PC-9 (cell line): ENCODE results near the gene ZBTB1. TPM values are rescaled to one million over a fixed set of nuclear protein-coding genes. Genes with fewer than 3 reads are reported as not detected.
A peak's percentile ranks its signal among the peaks of the same experiment; 100 is the strongest.

Experiments
- BruUV-seq: library from RNA; stranded (reverse); fragments of 400-500 nt; replicated peaks from 2 replicates; lab custom pipeline; 2021; lab: Mats Ljungman, UMichigan
- CTCF ChIA-PET: fragments of 300-600 bp; sonication (Branson Sonifier 250); formaldehyde crosslinking; loops from one replicate; lab custom pipeline; 2022; ENCODE audit warnings: antibody characterized with exemption; lab: Charles Lee
- POLR2A ChIA-PET: fragments of 300-600 bp; sonication (Branson Sonifier 250); formaldehyde crosslinking; loops from one replicate; lab custom pipeline; 2022; ENCODE audit warnings: antibody characterized with exemption; ENCODE audit not compliant: unreplicated experiment; lab: Charles Lee
- DNase-seq, 2 experiments: peaks; one replicate each; pipeline versions ENCODE4 v3.0.0 to v3.0.0-alpha.2; 2015 to 2022; ENCODE audit warnings: mixed read lengths in 1 of 2
- H2AFZ ChIP-seq: fragments of 200-600 bp; sonication (generic); 2 replicates; pipeline ENCODE4 v1.8.1; 2017; ENCODE audit warnings: antibody characterized with exemption
- H3F3A ChIP-seq: fragments of 200-600 bp; sonication (generic); 2 replicates; pipeline ENCODE4 v1.8.1; 2017; ENCODE audit warnings: antibody characterized with exemption, mild to moderate bottlenecking, low read depth; ENCODE audit not compliant: insufficient read depth
- H3K27ac ChIP-seq: fragments of 200-600 bp; sonication (generic); 2 replicates; pipeline ENCODE4 v1.6.1; 2016; ENCODE audit warnings: mixed run types
- H3K27me3 ChIP-seq: fragments of 200-600 bp; sonication (generic); 2 replicates; pipeline ENCODE4 v1.6.1; 2016; ENCODE audit warnings: low read depth, mixed run types; ENCODE audit not compliant: insufficient read depth
- H3K36me3 ChIP-seq: fragments of 200-600 bp; sonication (generic); 2 replicates; pipeline ENCODE4 v1.6.1; 2016; ENCODE audit warnings: low read depth, mixed run types
- H3K4me1 ChIP-seq: fragments of 200-600 bp; sonication (generic); replicated peaks from 2 replicates; pipeline ENCODE4 v1.6.1; 2016; ENCODE audit warnings: mixed run types; ENCODE audit not compliant: insufficient read depth
- H3K4me2 ChIP-seq: fragments of 200-600 bp; sonication (generic); 2 replicates; pipeline ENCODE4 v1.6.1; 2017; ENCODE audit warnings: mixed run types
- H3K4me3 ChIP-seq: fragments of 200-600 bp; sonication (generic); 2 replicates; pipeline ENCODE4 v1.6.1; 2016; ENCODE audit warnings: mixed run types
- H3K79me2 ChIP-seq: fragments of 200-600 bp; sonication (generic); 2 replicates; pipeline ENCODE4 v1.6.1; 2017; ENCODE audit warnings: low read depth, mixed run types
- H3K9me2 ChIP-seq: fragments of 200-600 bp; sonication (generic); 2 replicates; pipeline ENCODE4 v1.8.1; 2017; ENCODE audit warnings: mild to moderate bottlenecking; ENCODE audit not compliant: insufficient read depth
- H3K9me3 ChIP-seq: fragments of 200-600 bp; sonication (generic); 2 replicates; pipeline ENCODE4 v1.8.1; 2016; ENCODE audit warnings: low read depth; ENCODE audit not compliant: insufficient read depth
- H4K20me1 ChIP-seq: fragments of 200-600 bp; sonication (generic); 2 replicates; pipeline ENCODE4 v1.8.1; 2017; ENCODE audit not compliant: insufficient read depth
- EZH2 ChIP-seq: fragments of 200-600 bp; sonication (generic); IDR thresholded peaks from 2 replicates; pipeline ENCODE4 v1.8.0; 2017; ENCODE audit warnings: antibody characterized with exemption, low read depth
- intact Hi-C: fragments of 100-400 bp; cut with micrococcal nuclease; formaldehyde crosslinking; loops from one replicate; pipeline ENCODE4 v1.10.0; 2022; ENCODE audit not compliant: unreplicated experiment
- total RNA-seq: library from RNA; stranded (reverse); gene quantifications from 2 replicates; pipeline ENCODE4 v1.2.3, GENCODE V29; 2021
- TF ChIP-seq, protein P1 (sequence below): fragments of 200-600 bp; sonication (generic); conservative IDR thresholded peaks from 2 replicates; pipeline ENCODE4 v1.6.1; 2017; ENCODE audit warnings: mixed run types, antibody characterized with exemption, mild to moderate bottlenecking, moderate library complexity

The ZBTB1 gene
- total RNA-seq, 1 experiment from 2014 or later = 55.4 TPM

DNA sequence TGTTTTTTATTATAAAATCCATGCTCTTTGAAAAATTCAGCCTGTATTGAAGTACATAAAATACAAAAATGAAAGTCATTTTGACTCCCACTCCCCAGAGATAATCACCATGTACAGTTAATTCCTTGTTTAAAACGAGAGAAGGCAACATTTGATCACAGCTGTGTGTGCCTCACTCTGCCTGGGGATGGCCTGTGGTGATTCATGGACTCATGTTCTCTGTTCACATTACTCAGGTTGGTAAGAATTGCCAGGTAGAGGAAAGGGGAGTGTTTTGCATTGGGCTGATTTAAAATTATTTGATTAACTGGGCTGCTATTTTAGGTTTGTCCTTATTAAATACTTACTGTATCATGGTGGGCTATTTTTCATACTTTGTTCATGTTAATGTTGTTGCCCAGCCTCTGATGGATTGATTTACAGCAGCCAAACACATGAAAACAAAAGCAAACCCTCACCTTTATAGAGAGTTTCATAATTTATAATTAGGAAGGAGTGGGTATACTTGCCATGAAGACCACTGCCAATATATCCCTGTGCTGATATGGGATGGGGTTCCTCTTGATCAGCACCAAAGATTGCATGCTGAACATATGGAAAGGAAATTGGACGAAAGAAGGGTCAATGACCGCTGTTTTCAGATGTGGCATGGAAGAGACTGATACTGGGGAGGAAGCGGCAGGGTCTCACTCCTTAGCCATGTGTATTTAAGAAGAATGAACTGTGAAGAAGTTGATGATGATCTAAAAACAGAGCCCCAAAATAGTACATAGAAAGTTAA, 3.0 kb downstream of the ZBTB1 start:
- Histone ChIP-seq H3K4me1 (peaks cover 49% of the 10 kb centered on the region), H2AFZ (no peak overlapping the region), H3K9me3 (no peaks in the 10 kb centered on the region), H3K79me2 (peaks cover 85% of the 10 kb centered on the region), H3K4me2 (peak overlapping the region; percentile 82), H3K9me2 (no peaks in the 10 kb centered on the region), H3K4me3 (peak overlapping the region; percentile 61; the same call in 1 of the 2 replicates), H3K36me3 (0 out of 2 replicates have a peak, but pooled peaks cover 8% of the 10 kb centered on the region), H3K27ac (peak overlapping the region; percentile 32), H4K20me1 (peaks cover 43% of the 10 kb centered on the region), H3F3A (peaks cover 38% of the 10 kb centered on the region; the same call in 1 of the 2 replicates), H3K27me3 (no peaks in the 10 kb centered on the region)
- DNase-seq = peak in 1 of 2 experiments; percentile 67
- intact Hi-C loops = loop anchor here (10.0 kb wide), 2 partner anchors 197 to 407 kb away; partner anchors contain the start of genes CHURC1 and PLEKHG3
- TF ChIP-seq, protein P1, sequence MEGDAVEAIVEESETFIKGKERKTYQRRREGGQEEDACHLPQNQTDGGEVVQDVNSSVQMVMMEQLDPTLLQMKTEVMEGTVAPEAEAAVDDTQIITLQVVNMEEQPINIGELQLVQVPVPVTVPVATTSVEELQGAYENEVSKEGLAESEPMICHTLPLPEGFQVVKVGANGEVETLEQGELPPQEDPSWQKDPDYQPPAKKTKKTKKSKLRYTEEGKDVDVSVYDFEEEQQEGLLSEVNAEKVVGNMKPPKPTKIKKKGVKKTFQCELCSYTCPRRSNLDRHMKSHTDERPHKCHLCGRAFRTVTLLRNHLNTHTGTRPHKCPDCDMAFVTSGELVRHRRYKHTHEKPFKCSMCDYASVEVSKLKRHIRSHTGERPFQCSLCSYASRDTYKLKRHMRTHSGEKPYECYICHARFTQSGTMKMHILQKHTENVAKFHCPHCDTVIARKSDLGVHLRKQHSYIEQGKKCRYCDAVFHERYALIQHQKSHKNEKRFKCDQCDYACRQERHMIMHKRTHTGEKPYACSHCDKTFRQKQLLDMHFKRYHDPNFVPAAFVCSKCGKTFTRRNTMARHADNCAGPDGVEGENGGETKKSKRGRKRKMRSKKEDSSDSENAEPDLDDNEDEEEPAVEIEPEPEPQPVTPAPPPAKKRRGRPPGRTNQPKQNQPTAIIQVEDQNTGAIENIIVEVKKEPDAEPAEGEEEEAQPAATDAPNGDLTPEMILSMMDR = no peak
- TF ChIP-seq EZH2 = no peak
- ChIA-PET CTCF (no interaction called here), POLR2A (interaction anchor here (0.5 to 0.7 kb wide), 2 partner anchors 65 to 87 kb away, joined by 3 to 5 read pairs; no protein-coding TSS in a partner anchor)
- no TSS peak for BruUV-seq

DNA sequence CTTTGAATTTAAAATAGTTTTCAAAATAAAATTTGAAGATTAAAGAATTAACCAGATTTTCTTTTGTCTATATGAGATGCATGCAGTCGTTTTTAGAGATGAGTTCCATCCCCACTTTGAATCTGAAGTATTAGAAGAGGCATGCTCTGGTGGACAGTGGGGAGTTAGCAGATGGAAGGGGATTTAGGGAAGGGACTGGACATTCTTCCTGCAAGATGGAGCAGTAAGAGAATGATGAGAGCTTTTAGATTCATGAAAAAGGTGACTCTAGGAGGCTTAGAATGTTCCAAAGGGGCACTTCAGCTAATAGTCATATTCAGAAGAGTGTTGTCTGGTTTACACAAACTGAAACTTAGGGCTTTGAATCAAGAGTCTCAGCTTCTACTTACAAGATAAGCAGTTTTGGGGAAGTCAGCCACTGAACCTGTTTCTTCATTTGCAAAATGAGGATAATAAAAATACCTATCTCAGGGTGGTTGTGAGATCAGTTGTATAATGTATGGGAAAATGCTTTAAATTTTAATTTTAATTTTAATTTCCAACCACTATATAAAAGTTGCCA, 3.7 kb downstream of the ZBTB1 start:
- POLR2A ChIA-PET = interaction anchor here (0.6 to 0.7 kb wide), 2 partner anchors 54 to 157 kb away, joined by 3 to 4 read pairs; no protein-coding TSS in a partner anchor
- TF ChIP-seq EZH2 = no peak
- TF ChIP-seq, protein P1 = no peak
- Histone ChIP-seq H3K79me2 (peaks cover 85% of the 10 kb centered on the region), H3K4me3 (no peak overlapping the region), H3K27ac (0 out of 2 replicates have a peak overlapping the region, but pooled peaks have one; percentile 32), H4K20me1 (peaks cover 43% of the 10 kb centered on the region), H3K36me3 (0 out of 2 replicates have a peak, but pooled peaks cover 8% of the 10 kb centered on the region), H3K27me3 (no peaks in the 10 kb centered on the region), H3K9me3 (no peaks in the 10 kb centered on the region), H3K4me1 (peaks cover 48% of the 10 kb centered on the region), H3K4me2 (peak overlapping the region; percentile 8; the same call in 1 of the 2 replicates), H2AFZ (no peak overlapping the region), H3F3A (peaks cover 30% of the 10 kb centered on the region; the same call in 1 of the 2 replicates), H3K9me2 (no peaks in the 10 kb centered on the region)
- intact Hi-C loops = loop anchor here (10.0 kb wide), 2 partner anchors 197 to 407 kb away; partner anchors contain the start of genes CHURC1 and PLEKHG3
- DNase-seq = no peak
- CTCF ChIA-PET = no interaction called here
- BruUV-seq = no TSS peak

DNA sequence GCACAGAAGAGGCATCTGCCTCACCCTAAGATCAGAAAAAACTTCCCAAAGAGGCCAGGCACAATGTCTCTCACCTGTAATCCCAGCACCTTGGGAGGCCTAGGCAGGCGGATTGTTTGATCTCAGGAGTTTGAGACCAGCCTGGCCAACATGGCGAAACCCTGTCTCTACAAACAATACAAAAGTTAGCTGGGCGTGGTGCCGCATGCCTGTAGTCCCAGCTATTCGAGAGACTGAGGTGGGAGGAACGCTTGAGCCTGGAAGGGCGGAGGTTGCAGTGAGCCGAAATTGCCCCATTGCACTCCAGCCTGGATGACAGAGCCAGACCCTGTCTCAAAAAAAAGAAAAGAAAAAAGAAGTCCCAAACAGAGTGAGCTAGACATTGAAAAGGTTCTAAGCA, 4.5 kb downstream of the ZBTB1 start:
- no peaks in the 10 kb centered on the region for H3K27me3 ChIP-seq
- no peak overlapping the region for H3K4me3 ChIP-seq
- intact Hi-C loops = loop anchor here (10.0 kb wide), 2 partner anchors 196 to 406 kb away; partner anchors contain the start of genes CHURC1 and PLEKHG3
- H3K79me2 ChIP-seq = peaks cover 91% of the 10 kb centered on the region
- POLR2A ChIA-PET = interaction anchor here (0.7 kb wide), 1 partner anchor 53 kb away, joined by 3 read pairs; no protein-coding TSS in a partner anchor
- H3K9me3 ChIP-seq = no peaks in the 10 kb centered on the region
- no peak overlapping the region for H3K27ac ChIP-seq
- H4K20me1 ChIP-seq = peaks cover 47% of the 10 kb centered on the region
- no peaks in the 10 kb centered on the region for H3K9me2 ChIP-seq
- H3F3A ChIP-seq = peaks cover 30% of the 10 kb centered on the region; the same call in 1 of the 2 replicates
- no peak for DNase-seq
- H3K4me1 ChIP-seq = peaks cover 50% of the 10 kb centered on the region
- BruUV-seq = no TSS peak
- no peak overlapping the region for H2AFZ ChIP-seq
- CTCF ChIA-PET = interaction anchor here (0.7 kb wide), 1 partner anchor 116 kb away, joined by 3 read pairs; no protein-coding TSS in a partner anchor
- H3K36me3 ChIP-seq = peaks cover 10% of the 10 kb centered on the region; the same call in 1 of the 2 replicates
- no peak for TF ChIP-seq EZH2
- TF ChIP-seq, protein P1 = no peak
- H3K4me2 ChIP-seq = no peak overlapping the region
